Measurements from ENCODE around the gene VAC14.

GRCh38 chr16:70780546-70780945 lies 20.4 kb downstream of the VAC14 start:
- TF ChIP-seq CTCF (IDR thresholded peaks at IDR 0.05) (no peak), POLR2A (IDR thresholded peaks at IDR 0.05) (no peak)

Measured in Peyer's patch (tissue), 4 donors.